ENCODE results near the gene IL16.

DNA sequence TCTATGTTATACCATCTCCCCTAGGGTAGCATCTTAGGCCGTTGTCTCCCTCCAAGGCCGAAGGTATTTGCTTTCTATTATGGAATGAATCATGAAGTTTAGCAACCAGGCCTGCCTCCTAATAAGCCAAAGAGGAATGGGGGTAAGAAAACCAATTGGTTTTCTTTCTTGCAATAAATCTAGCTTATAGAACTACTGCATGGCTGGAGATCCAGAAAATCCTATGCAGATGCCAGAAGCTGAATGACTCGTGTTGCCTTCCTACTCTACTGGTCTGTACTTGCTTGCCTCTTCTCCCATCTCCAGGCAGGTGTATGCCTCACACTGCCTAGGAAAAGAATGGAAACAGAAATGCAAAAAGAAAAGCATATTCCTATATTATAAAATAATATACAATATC lies 31.1 kb upstream of the IL16 start:
- TF ChIP-seq CTCF (optimal IDR thresholded peaks at IDR 0.05 in 1 of 3, IDR thresholded peaks at IDR 0.05 in 1 of 3, conservative IDR thresholded peaks at IDR 0.05 in 1 of 3; ENCODE audit: extremely low read depth in 1 of 3, insufficient read depth in 2 of 3, low read length in 3 of 3) (no peak), EZH2 (IDR thresholded peaks at IDR 0.05; ENCODE audit: low read length) (no peak)

All from keratinocyte (primary cell).